ENCODE results near the gene RNF2.

DNA sequence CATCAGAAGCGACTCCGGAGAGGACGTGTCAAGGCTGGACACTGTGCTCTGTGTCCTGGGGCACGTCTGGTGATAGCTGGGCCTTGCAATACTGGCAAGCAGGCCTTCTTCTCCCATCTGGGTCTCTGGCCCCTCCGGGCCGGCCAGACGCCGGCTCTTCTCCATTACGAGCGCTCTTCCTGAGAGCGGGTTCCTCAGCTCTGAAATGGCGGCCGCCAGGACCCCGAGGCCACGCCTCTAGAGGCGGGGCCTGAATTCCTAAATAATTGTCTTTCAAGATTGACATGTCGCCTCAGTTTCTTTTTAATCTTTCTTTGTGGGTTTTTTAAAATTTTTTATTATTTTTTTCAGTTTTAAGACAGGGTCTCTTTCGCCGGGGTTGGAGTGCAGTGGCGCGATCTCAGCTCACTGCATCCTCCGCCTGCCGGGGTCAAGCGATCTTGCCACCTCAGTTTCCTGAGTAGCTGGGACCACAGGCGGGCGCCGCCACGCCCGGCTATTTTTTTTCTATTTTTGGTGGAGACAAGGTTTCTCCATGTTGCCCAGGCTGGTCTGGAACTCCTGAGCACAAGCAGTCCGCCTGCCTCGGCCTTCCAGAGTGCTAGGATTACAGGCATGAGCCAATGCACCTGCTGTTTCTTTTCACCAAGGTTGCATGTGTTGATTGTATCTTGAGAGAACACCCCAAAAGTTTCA, 9.2 kb downstream of the RNF2 start:
- TF ChIP-seq CTCF (IDR thresholded peaks at IDR 0.05) (no peak), POLR2A (IDR thresholded peaks at IDR 0.05) (no peak)
